PC-9 (cell line): ENCODE data around the gene SMC3.

Experiments
- EZH2 ChIP-seq: fragments of 200-600 bp; sonication (generic); IDR thresholded peaks from 2 replicates; pipeline ENCODE4 v1.8.0; 2017; ENCODE audit warnings: antibody characterized with exemption, low read depth
- TF ChIP-seq, protein P1 (sequence below): fragments of 200-600 bp; sonication (generic); conservative IDR thresholded peaks from 2 replicates; pipeline ENCODE4 v1.6.1; 2017; ENCODE audit warnings: mixed run types, antibody characterized with exemption, mild to moderate bottlenecking, moderate library complexity

DNA sequence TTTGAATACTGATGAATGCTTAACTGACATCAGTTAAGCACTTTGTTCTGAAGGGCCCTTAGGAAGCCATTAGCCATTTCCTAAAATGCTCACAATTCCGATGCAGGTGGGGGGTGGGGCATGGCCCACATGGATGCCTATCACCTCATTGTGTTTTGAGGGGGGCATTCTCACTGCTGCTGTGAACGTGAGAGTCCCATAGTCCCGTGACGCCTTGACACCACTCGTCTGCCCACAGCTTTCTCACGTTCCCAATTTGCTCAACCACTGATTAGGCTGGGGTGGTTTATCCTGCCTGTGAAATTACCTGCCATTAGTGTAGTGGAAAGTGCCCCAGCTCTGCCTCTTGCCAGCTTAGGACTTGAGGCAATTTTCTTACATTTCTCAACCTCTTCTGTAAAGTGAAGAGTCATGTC lies 37.9 kb upstream of the SMC3 start:
- TF ChIP-seq, protein P1, sequence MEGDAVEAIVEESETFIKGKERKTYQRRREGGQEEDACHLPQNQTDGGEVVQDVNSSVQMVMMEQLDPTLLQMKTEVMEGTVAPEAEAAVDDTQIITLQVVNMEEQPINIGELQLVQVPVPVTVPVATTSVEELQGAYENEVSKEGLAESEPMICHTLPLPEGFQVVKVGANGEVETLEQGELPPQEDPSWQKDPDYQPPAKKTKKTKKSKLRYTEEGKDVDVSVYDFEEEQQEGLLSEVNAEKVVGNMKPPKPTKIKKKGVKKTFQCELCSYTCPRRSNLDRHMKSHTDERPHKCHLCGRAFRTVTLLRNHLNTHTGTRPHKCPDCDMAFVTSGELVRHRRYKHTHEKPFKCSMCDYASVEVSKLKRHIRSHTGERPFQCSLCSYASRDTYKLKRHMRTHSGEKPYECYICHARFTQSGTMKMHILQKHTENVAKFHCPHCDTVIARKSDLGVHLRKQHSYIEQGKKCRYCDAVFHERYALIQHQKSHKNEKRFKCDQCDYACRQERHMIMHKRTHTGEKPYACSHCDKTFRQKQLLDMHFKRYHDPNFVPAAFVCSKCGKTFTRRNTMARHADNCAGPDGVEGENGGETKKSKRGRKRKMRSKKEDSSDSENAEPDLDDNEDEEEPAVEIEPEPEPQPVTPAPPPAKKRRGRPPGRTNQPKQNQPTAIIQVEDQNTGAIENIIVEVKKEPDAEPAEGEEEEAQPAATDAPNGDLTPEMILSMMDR, result no peak
- no peak for TF ChIP-seq EZH2
